GM18505 (cell line): ENCODE results near the gene CYB5RL.

ENCODE experiments used
- ATAC-seq: cut with Tn5 transposase; IDR thresholded peaks from one replicate; pipeline ENCODE4 v1.9.1; 2021; ENCODE audit not compliant: unreplicated experiment
- POLR2A ChIP-seq: IDR thresholded peaks from 4 replicates; pipeline ENCODE4 v1.6.1; 2011; ENCODE audit warnings: borderline replicate concordance; ENCODE audit not compliant: insufficient read depth, insufficient read length; ENCODE audit errors: extremely low read depth

Gene CYB5RL

GRCh38 chr1:54152696-54153095, 47.1 kb downstream of the CYB5RL start, which contains the start of gene CDCP2:
TSS of gene CDCP2 (minus strand) at chr1:54153000. CDS start at chr1:54152922, 78 bp downstream.
- ATAC-seq = no peak
- TF ChIP-seq POLR2A = no peak

- no peak for ATAC-seq
- no peak for TF ChIP-seq POLR2A
Observed at GRCh38 chr1:54151013-54151412, 48.8 kb downstream of the CYB5RL start.
